Measurements from ENCODE around the gene HECW1. TPM values are rescaled to one million over a fixed set of nuclear protein-coding genes. Genes with fewer than 3 reads are reported as not detected.

HECW1 gene
- total and polyA plus RNA-seq, 10 of the 15 experiments (the other 5 are each of a cell fraction or from before 2014, with no cell fraction given) = under 0.01 to 0.31 (median 0.04) TPM; not detected in 3

GRCh38 chr7:43612599-43613589, 500.4 kb downstream of the HECW1 start:
- Histone ChIP-seq H3K27me3 (replicated peaks in 1 of 2; ENCODE audit: control insufficient read depth in 2 of 2, insufficient read depth in 2 of 2, low read length in 1 of 2) (no peaks in the 10 kb centered on the region), H3K4me2 (ENCODE audit: control insufficient read depth, insufficient read depth) (peak overlapping the region; percentile 51), H3K4me3 (no peak overlapping the region), H3K36me3 (ENCODE audit: control insufficient read depth in 2 of 2, insufficient read depth in 2 of 2, low read length in 1 of 2) (peaks cover 20 to 53% of the 10 kb centered on the region in 2 experiments), H3K4me1 (ENCODE audit: control insufficient read depth, insufficient read depth, low read length) (peaks cover 11% of the 10 kb centered on the region), H2AFZ (ENCODE audit: control insufficient read depth, low read depth, low read length) (no peak overlapping the region), H3K79me2 (ENCODE audit: control insufficient read depth, insufficient read depth, low read length) (peaks cover 56% of the 10 kb centered on the region), H3K9me3 (replicated peaks; ENCODE audit: control insufficient read depth, insufficient read depth, low read length) (no peaks in the 10 kb centered on the region), H3K27ac (ENCODE audit: control insufficient read depth, insufficient read depth) (peak overlapping the region; percentile 38; the same call in 1 of the 2 replicates), H4K20me1 (ENCODE audit: control insufficient read depth, insufficient read depth) (0 out of 2 replicates have a peak, but pooled peaks cover 6% of the 10 kb centered on the region), H3K9ac (ENCODE audit: control insufficient read depth, insufficient read depth, low read length) (no peak overlapping the region)
- ATAC-seq (peak; percentile 78), DNase-seq (ENCODE audit: low read depth, low spot score) (no peak), FAIRE-seq (peak; percentile 49)
- BruUV-seq (replicated peaks) = TSS peak; percentile 7
- ChIA-PET CTCF (interaction anchor here (1.0 to 5.4 kb wide), 6 partner anchors 9 to 225 kb away, joined by 3 to 34 read pairs (median 6); partner anchors contain the start of gene STK17A), RAD21 (ENCODE audit: unreplicated experiment) (interaction anchor here (1.0 to 2.9 kb wide), 6 partner anchors 23 to 87 kb away, joined by 3 to 16 read pairs (median 4); partner anchors contain the start of gene STK17A), POLR2A (interaction anchor here (0.6 to 1.8 kb wide), 6 partner anchors 9 to 28 kb away, joined by 3 to 5 read pairs (median 4); no protein-coding TSS in a partner anchor), SMC1A (ENCODE audit: uncharacterized antibody, unreplicated experiment) (interaction anchor here (0.6 to 2.1 kb wide), 11 partner anchors 9 to 87 kb away, joined by 3 to 9 read pairs (median 5); partner anchors contain the start of gene STK17A)
- in situ Hi-C loops (cut with MboI) = no loop called here
- intact Hi-C loops (cut with micrococcal nuclease; ENCODE audit: unreplicated experiment) = loop anchor here (1.0 kb wide), 1 partner anchor 31 kb away; no protein-coding TSS in a partner anchor
- TF ChIP-seq RUNX3 (IDR thresholded peaks at IDR 0.05; ENCODE audit: low read length) (peak; percentile 79), FOXM1 (IDR thresholded peaks at IDR 0.05; ENCODE audit: low read depth, low read length) (peak; percentile 72; the same call in 1 of the 2 replicates), PAX5 (IDR thresholded peaks at IDR 0.05; ENCODE audit: borderline replicate concordance, low read depth, low read length) (no peak), EED (IDR thresholded peaks at IDR 0.05; ENCODE audit: low read depth) (0 out of 2 replicates have a peak, but pooled peaks have one; percentile 27), MEF2B (IDR thresholded peaks at IDR 0.05; ENCODE audit: partially characterized antibody, poor library complexity, severe bottlenecking) (peak; percentile 47), SMC3 (IDR thresholded peaks at IDR 0.05; ENCODE audit: borderline replicate concordance, low read length) (no peak), CREM (IDR thresholded peaks at IDR 0.05; ENCODE audit: low read depth) (peak; percentile 55; the same call in 1 of the 2 replicates), JUNB (IDR thresholded peaks at IDR 0.05) (peak; percentile 85), SPI1 (IDR thresholded peaks at IDR 0.05; ENCODE audit: borderline replicate concordance, insufficient read depth, low read depth, low read length) (no peak), MEF2A (IDR thresholded peaks at IDR 0.05; ENCODE audit: insufficient read depth, low read depth, low read length) (peak; percentile 89), ZNF217 (IDR thresholded peaks at IDR 0.05) (no peak), IRF4 (IDR thresholded peaks at IDR 0.05; ENCODE audit: low read depth, low read length) (peak; percentile 70), BCL11A (IDR thresholded peaks at IDR 0.05; ENCODE audit: low read depth, low read length) (peak; percentile 61; the same call in 1 of the 2 replicates), NFIC (IDR thresholded peaks at IDR 0.05; ENCODE audit: low read depth, low read length) (peak; percentile 89)
- TF ChIP-seq, protein P1, sequence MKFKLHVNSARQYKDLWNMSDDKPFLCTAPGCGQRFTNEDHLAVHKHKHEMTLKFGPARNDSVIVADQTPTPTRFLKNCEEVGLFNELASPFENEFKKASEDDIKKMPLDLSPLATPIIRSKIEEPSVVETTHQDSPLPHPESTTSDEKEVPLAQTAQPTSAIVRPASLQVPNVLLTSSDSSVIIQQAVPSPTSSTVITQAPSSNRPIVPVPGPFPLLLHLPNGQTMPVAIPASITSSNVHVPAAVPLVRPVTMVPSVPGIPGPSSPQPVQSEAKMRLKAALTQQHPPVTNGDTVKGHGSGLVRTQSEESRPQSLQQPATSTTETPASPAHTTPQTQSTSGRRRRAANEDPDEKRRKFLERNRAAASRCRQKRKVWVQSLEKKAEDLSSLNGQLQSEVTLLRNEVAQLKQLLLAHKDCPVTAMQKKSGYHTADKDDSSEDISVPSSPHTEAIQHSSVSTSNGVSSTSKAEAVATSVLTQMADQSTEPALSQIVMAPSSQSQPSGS (IDR thresholded peaks at IDR 0.05; ENCODE audit: low read length) = peak; percentile 78
- TF ChIP-seq, protein P2, sequence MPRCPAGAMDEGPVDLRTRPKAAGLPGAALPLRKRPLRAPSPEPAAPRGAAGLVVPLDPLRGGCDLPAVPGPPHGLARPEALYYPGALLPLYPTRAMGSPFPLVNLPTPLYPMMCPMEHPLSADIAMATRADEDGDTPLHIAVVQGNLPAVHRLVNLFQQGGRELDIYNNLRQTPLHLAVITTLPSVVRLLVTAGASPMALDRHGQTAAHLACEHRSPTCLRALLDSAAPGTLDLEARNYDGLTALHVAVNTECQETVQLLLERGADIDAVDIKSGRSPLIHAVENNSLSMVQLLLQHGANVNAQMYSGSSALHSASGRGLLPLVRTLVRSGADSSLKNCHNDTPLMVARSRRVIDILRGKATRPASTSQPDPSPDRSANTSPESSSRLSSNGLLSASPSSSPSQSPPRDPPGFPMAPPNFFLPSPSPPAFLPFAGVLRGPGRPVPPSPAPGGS (IDR thresholded peaks at IDR 0.05; ENCODE audit: borderline replicate concordance, insufficient read depth, low read depth, low read length, poor library complexity, severe bottlenecking) = peak; percentile 13
- 1% methylated on average over 3 of the region's 3 CpGs for WGBS (ENCODE audit: insufficient coverage, insufficient replicate concordance, low lambda C conversion rate, missing lambda C conversion rate)

All from GM12878 (cell line).